Measurements from ENCODE around the gene PDCD6IP.
A peak's percentile ranks its signal among the peaks of the same experiment; 100 is the strongest.

The PDCD6IP gene

DNA sequence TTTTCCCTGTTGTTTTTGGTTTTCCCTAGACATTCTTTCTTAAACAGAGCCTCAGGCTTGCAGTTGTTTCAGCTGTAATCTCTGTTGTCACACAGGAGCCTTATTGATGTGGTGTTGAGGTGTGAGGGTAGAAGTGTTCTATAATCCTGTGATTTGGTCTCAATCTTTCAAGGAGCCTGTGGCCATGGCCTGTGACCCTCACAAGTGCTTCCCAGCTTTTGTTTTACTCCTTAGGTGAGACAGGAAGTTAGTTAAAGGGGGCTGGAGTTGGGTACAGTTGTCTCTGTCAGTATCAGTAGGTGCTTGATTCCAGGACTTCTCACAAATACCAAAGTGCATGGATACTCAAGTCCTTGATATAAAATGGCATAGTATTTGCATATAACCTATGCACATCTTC lies 77.2 kb downstream of the PDCD6IP start:
- Histone ChIP-seq H3K9ac (ENCODE audit: insufficient read length) (no peak overlapping the region), H3K27ac (no peak overlapping the region), H3K9me3 (ENCODE audit: low read depth, low read length) (no peaks in the 10 kb centered on the region), H3K36me3 (ENCODE audit: insufficient read depth, low read length) (no peaks in the 10 kb centered on the region), H3K4me3 (no peak overlapping the region)
- DNase-seq (ENCODE audit: low read depth, low spot score), result no peak
- TF ChIP-seq EZH2 (IDR thresholded peaks at IDR 0.05) (no peak), FOXP2 (optimal IDR thresholded peaks at IDR 0.05; ENCODE audit: control extremely low read depth, extremely low read length, insufficient read depth) (no peak), POLR2AphosphoS5 (IDR thresholded peaks at IDR 0.05; ENCODE audit: borderline replicate concordance, low read depth, low read length) (no peak)

GRCh38 chr3:33877187-33877586 lies 78.8 kb downstream of the PDCD6IP start:
- Histone ChIP-seq H3K4me3 (no peak overlapping the region), H3K9me3 (ENCODE audit: low read depth, low read length) (no peaks in the 10 kb centered on the region), H3K27ac (no peak overlapping the region), H3K9ac (ENCODE audit: insufficient read length) (no peak overlapping the region), H3K36me3 (ENCODE audit: insufficient read depth, low read length) (no peaks in the 10 kb centered on the region)
- TF ChIP-seq POLR2AphosphoS5 (IDR thresholded peaks at IDR 0.05; ENCODE audit: borderline replicate concordance, low read depth, low read length) (no peak), FOXP2 (optimal IDR thresholded peaks at IDR 0.05; ENCODE audit: control extremely low read depth, extremely low read length, insufficient read depth) (no peak), EZH2 (IDR thresholded peaks at IDR 0.05) (no peak)
- no peak for DNase-seq (ENCODE audit: low read depth, low spot score)

GRCh38 chr3:33879540-33879939 lies 81.1 kb downstream of the PDCD6IP start:
- Histone ChIP-seq H3K4me3 (no peak overlapping the region), H3K36me3 (ENCODE audit: insufficient read depth, low read length) (no peaks in the 10 kb centered on the region), H3K27ac (no peak overlapping the region), H3K9ac (ENCODE audit: insufficient read length) (no peak overlapping the region), H3K9me3 (ENCODE audit: low read depth, low read length) (no peaks in the 10 kb centered on the region)
- TF ChIP-seq EZH2 (IDR thresholded peaks at IDR 0.05), result no peak
- TF ChIP-seq POLR2AphosphoS5 (IDR thresholded peaks at IDR 0.05; ENCODE audit: borderline replicate concordance, low read depth, low read length), result no peak
- no peak for TF ChIP-seq FOXP2 (optimal IDR thresholded peaks at IDR 0.05; ENCODE audit: control extremely low read depth, extremely low read length, insufficient read depth)
- DNase-seq (ENCODE audit: low read depth, low spot score), result no peak

GRCh38 chr3:33881156-33882064 lies 83.0 kb downstream of the PDCD6IP start:
- no peaks in the 10 kb centered on the region for H3K36me3 ChIP-seq (ENCODE audit: insufficient read depth, low read length)

DNA sequence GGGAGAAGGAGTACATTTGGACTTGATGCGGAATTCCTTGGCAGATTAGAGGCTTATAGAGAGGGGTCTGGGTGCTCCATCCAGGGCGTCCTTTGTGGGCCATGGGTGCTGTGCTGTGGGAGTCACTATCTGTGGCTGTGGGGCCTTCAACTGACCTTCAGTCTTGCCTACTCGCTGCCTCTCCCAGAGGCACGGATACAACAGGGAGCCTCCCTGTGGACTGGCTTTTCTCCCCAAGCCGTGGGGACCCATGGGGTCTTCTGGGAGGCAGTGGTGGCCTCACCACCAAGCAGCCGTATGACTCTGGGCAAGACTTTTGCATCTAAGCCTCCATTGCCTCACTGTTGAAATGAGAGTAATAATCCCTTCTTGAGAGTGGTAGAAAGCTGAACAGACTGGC lies 83.9 kb downstream of the PDCD6IP start:
- Histone ChIP-seq H3K36me3 (ENCODE audit: insufficient read depth, low read length) (no peaks in the 10 kb centered on the region), H3K9ac (ENCODE audit: insufficient read length) (peak overlapping the region; percentile 15), H3K27ac (no peak overlapping the region), H3K4me3 (no peak overlapping the region), H3K9me3 (ENCODE audit: low read depth, low read length) (no peaks in the 10 kb centered on the region)
- no peak for DNase-seq (ENCODE audit: low read depth, low spot score)
- TF ChIP-seq FOXP2 (optimal IDR thresholded peaks at IDR 0.05; ENCODE audit: control extremely low read depth, extremely low read length, insufficient read depth) (no peak), EZH2 (IDR thresholded peaks at IDR 0.05) (no peak), POLR2AphosphoS5 (IDR thresholded peaks at IDR 0.05; ENCODE audit: borderline replicate concordance, low read depth, low read length) (no peak)

More at GRCh38 chr3:33881156-33882064, 83.0 kb downstream of the PDCD6IP start:
- TF ChIP-seq EZH2 (IDR thresholded peaks at IDR 0.05) (no peak), FOXP2 (optimal IDR thresholded peaks at IDR 0.05; ENCODE audit: control extremely low read depth, extremely low read length, insufficient read depth) (no peak), POLR2AphosphoS5 (IDR thresholded peaks at IDR 0.05; ENCODE audit: borderline replicate concordance, low read depth, low read length) (no peak)
- Histone ChIP-seq H3K4me3 (no peak overlapping the region), H3K27ac (no peak overlapping the region), H3K9me3 (ENCODE audit: low read depth, low read length) (no peaks in the 10 kb centered on the region), H3K9ac (ENCODE audit: insufficient read length) (no peak overlapping the region)
- no peak for DNase-seq (ENCODE audit: low read depth, low spot score)

GRCh38 chr3:33883538-33883950 lies 85.1 kb downstream of the PDCD6IP start:
- Histone ChIP-seq H3K27ac (peak overlapping the region; percentile 92), H3K4me3 (peak overlapping the region; percentile 45), H3K36me3 (ENCODE audit: insufficient read depth, low read length) (no peaks in the 10 kb centered on the region), H3K9me3 (ENCODE audit: low read depth, low read length) (no peaks in the 10 kb centered on the region), H3K9ac (ENCODE audit: insufficient read length) (peak overlapping the region; percentile 72)
- DNase-seq (ENCODE audit: low read depth, low spot score), result peak; percentile 58
- TF ChIP-seq EZH2 (IDR thresholded peaks at IDR 0.05) (no peak), FOXP2 (optimal IDR thresholded peaks at IDR 0.05; ENCODE audit: control extremely low read depth, extremely low read length, insufficient read depth) (no peak), POLR2AphosphoS5 (IDR thresholded peaks at IDR 0.05; ENCODE audit: borderline replicate concordance, low read depth, low read length) (no peak)

DNA sequence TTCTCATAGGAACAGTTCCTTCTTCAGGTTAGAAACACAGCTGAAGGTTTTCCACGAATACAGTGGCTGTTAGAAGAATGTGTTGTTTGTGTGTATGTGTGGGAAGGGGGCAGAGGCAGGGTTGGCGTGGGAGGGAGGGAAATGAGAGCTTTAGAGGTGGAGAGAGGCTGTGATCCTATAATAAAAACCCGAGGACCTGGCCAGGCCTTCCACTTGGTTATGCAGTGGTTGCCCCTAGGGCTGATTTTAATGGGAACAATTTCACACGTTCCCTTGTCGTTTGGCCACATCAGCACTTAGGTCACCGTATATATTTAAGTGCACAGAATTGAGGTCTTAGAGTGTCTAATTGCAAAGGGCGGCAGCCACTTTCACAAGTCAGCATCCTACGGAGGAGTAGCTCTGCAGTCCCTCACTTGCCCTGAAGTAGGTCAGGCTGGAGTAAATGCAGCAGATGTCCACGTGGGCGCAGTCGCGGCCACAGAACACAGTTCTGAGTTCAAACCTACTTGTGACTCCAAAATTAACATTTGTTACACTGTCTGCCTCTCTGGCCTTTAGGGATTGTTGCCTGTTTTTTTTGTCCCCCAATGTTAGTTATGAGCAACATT lies 85.6 kb downstream of the PDCD6IP start:
- peak overlapping the region; percentile 92 for H3K27ac ChIP-seq
- peak overlapping the region; percentile 45 for H3K4me3 ChIP-seq
- no peaks in the 10 kb centered on the region for H3K36me3 ChIP-seq (ENCODE audit: insufficient read depth, low read length)
- H3K9me3 ChIP-seq (ENCODE audit: low read depth, low read length), result no peaks in the 10 kb centered on the region
- H3K9ac ChIP-seq (ENCODE audit: insufficient read length), result peak overlapping the region; percentile 72
- peak; percentile 55 for DNase-seq (ENCODE audit: low read depth, low spot score)
- TF ChIP-seq EZH2 (IDR thresholded peaks at IDR 0.05) (no peak), FOXP2 (optimal IDR thresholded peaks at IDR 0.05; ENCODE audit: control extremely low read depth, extremely low read length, insufficient read depth) (no peak), POLR2AphosphoS5 (IDR thresholded peaks at IDR 0.05; ENCODE audit: borderline replicate concordance, low read depth, low read length) (peak; percentile 37; the same call in 1 of the 2 replicates)

DNA sequence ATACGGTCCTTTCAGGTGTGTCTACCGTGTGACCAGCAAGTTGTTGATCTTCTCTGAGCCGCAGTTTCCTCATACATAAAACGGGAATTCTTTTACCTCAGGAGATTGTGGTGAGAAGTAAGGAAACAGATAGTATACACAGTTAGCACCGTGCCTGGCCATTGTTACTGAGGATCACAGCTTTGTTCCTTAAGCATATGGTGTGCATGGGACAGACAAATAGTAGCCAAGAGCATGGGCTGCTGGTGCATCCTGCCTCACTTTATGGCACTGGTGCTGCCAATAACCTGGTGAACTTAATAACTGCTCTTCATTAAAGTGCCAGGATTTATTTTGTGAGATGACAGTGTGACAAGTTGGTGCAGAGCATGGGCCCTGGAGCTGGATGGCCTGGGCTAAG lies 86.3 kb downstream of the PDCD6IP start:
- H3K9ac ChIP-seq (ENCODE audit: insufficient read length), result no peak overlapping the region
- TF ChIP-seq FOXP2 (optimal IDR thresholded peaks at IDR 0.05; ENCODE audit: control extremely low read depth, extremely low read length, insufficient read depth) (no peak), EZH2 (IDR thresholded peaks at IDR 0.05) (no peak), POLR2AphosphoS5 (IDR thresholded peaks at IDR 0.05; ENCODE audit: borderline replicate concordance, low read depth, low read length) (no peak)
- no peaks in the 10 kb centered on the region for H3K36me3 ChIP-seq (ENCODE audit: insufficient read depth, low read length)
- no peak overlapping the region for H3K4me3 ChIP-seq
- no peak for DNase-seq (ENCODE audit: low read depth, low spot score)
- peak overlapping the region; percentile 92; the same call in 1 of the 2 replicates for H3K27ac ChIP-seq
- no peaks in the 10 kb centered on the region for H3K9me3 ChIP-seq (ENCODE audit: low read depth, low read length)
